ENCODE measurements around the gene CRYBG3.
A peak's percentile ranks its signal among the peaks of the same experiment; 100 is the strongest.

CRYBG3 gene

DNA sequence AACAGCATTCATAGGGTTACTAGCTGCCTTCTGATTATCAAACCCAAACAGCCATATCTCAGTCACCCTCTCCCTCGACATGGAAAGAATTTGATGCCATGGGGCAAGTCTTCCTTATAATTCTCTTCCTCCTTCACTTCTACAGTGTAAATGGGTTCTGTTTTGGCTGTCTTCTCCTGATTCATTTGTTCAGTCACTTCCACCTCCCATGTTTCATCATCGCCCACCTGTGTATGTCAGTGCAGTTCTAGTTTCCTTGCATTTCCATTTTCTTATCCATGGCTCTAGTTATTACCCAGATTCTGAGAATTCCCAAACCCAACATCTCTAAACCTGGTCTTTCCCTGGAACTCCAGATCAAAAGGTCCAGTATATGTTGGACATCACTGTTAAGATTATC lies 109.4 kb downstream of the CRYBG3 start:
- Mint-ChIP-seq H3K4me1 (no peaks in the 10 kb centered on the region), H3K4me3 (no peak overlapping the region), H3K9me3 (no peaks in the 10 kb centered on the region), H3K27me3 (no peaks in the 10 kb centered on the region), H3K36me3 (peaks cover 9% of the 10 kb centered on the region), H3K27ac (no peak overlapping the region)
- DNase-seq: no peak
- CTCF ChIA-PET: no interaction called here

DNA sequence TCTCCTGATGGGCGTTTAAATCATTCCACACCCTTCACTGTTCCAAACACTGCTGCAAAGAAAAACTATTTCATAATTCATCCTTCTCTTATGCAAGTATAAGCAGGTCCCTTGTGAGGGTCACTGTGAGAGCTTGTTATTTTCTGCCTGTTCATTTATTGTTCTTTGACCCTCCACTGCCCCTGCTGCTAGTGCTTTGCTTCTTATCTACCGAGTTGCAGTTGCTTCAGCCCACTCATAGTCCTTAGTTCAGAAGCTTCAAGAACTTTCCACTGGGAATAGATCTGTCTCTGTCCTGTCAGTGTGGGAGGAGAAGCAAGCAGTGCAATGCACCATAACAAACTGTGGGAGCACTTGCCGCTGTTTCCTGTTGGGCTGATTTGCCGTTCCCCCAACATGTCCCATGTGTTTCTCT lies 110.6 kb downstream of the CRYBG3 start:
- H3K36me3 Mint-ChIP-seq: peaks cover 10% of the 10 kb centered on the region
- no peak overlapping the region for H3K4me3 Mint-ChIP-seq

DNA sequence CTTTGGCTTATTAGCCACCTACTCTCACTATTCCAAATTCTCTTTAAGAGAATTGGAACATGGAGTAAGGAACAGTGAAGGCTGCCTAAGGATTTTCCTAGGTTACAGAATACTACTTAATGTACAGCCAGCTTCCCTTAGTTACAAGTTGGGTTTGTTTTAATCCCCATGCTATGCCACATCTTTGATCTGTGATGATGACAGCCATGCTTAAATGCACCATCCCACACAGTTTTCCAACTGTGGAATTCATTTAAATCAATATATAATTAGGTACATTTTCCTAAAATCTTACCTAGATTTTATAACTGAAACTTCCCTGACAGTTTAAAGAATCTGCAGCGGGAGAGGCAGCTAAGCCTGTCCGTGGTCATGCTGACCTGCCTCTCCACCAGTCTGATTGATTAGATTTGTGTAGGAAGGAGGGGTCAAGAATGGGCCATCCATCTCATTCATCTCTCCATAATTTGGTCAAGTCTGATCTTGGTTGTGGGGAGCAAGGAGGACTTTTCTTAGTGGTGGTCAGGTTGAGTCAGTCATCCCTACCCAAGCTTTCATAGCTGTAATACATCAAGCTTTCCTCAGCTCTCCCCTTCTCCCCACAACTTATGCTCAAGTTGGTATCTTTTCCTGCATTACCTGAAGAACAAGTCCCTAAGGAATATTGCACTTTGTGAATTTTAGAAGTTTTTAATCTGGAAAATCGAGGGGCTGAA lies 113.3 kb downstream of the CRYBG3 start:
- Mint-ChIP-seq H3K27ac (no peak overlapping the region), H3K4me1 (no peaks in the 10 kb centered on the region), H3K27me3 (no peaks in the 10 kb centered on the region), H3K36me3 (peaks cover 16% of the 10 kb centered on the region), H3K4me3 (no peak overlapping the region), H3K9me3 (no peaks in the 10 kb centered on the region)
- DNase-seq: no peak
- CTCF ChIA-PET: interaction anchor here (0.9 to 2.0 kb wide), 2 partner anchors 16 to 18 kb away, joined by 3 to 4 read pairs; no protein-coding TSS in a partner anchor

More for the DNA sequence above, 110.6 kb downstream of the CRYBG3 start:
- CTCF ChIA-PET: interaction anchor here (0.7 to 1.2 kb wide), 2 partner anchors 17 to 23 kb away, joined by 3 read pairs; no protein-coding TSS in a partner anchor
- no peak overlapping the region for H3K27ac Mint-ChIP-seq
- no peak for DNase-seq
- H3K9me3 Mint-ChIP-seq: no peaks in the 10 kb centered on the region
- H3K4me1 Mint-ChIP-seq: no peaks in the 10 kb centered on the region
- no peaks in the 10 kb centered on the region for H3K27me3 Mint-ChIP-seq

DNA sequence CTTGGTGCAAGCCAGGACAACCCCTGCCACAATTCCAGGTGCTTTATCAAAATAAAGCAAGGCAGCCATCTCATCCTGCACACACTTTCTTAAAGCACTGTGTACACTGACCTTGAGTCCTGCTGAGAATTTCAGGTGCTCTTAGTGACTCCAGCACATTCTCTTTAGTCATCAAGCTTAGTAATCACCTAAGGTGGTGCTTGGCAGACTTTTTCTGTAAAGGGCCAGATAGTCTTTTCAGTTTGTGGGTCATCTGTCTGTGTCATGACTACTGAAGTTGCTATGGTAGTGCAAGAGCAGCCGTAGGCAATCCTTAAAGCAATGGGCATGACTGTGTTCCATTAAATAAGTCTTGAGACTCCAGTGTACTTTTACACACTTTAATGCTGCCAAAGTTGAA lies 114.0 kb downstream of the CRYBG3 start:
- Mint-ChIP-seq H3K36me3 (peaks cover 18% of the 10 kb centered on the region), H3K4me1 (no peaks in the 10 kb centered on the region), H3K27ac (no peak overlapping the region), H3K4me3 (no peak overlapping the region), H3K9me3 (no peaks in the 10 kb centered on the region), H3K27me3 (no peaks in the 10 kb centered on the region)
- CTCF ChIA-PET: interaction anchor here (2.0 kb wide), 1 partner anchor 18 kb away, joined by 4 read pairs; no protein-coding TSS in a partner anchor
- DNase-seq: no peak

DNA sequence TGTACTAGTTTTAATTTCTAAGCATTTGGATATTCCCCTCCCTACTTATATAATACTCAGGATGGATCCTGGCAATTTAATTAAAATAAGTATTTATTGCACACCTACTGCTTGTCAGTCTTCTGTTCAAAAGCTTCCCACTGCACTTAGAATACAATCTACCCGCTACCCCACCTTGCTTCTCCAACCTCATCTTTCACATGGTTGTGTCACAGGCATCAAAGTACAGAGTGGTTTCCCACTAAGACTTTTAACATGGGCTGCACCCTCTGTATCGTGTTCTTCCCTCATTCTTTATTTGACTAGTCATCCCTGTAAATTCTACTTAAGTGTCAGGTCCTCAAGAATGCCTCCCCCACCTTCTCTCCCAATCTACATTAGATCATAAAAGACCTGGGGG lies 115.4 kb downstream of the CRYBG3 start:
- Mint-ChIP-seq H3K4me1 (no peaks in the 10 kb centered on the region), H3K36me3 (peaks cover 19% of the 10 kb centered on the region), H3K27ac (no peak overlapping the region), H3K9me3 (no peaks in the 10 kb centered on the region), H3K4me3 (no peak overlapping the region), H3K27me3 (no peaks in the 10 kb centered on the region)
- CTCF ChIA-PET: no interaction called here
- no peak for DNase-seq

DNA sequence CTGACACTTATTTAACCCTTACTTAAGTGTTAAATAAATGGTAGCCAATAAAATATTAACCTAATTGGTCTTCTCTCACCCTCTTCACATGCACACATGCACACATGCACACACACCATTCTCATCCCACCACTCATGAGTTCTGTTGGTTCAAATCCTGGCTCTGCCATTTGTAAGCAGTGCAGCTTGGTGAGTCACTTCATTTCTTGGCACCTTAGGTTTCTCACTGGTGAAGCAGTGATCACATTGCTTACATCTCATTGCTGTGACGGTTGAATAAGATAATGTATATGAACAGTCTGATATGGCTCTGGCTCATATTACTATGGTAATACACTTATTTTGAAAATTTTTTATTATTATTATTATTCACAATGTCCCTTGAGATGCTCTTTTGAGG lies 116.6 kb downstream of the CRYBG3 start:
- peaks cover 28% of the 10 kb centered on the region for H3K36me3 Mint-ChIP-seq
- H3K4me1 Mint-ChIP-seq: no peaks in the 10 kb centered on the region
- H3K27ac Mint-ChIP-seq: no peak overlapping the region
- no peaks in the 10 kb centered on the region for H3K27me3 Mint-ChIP-seq
- H3K9me3 Mint-ChIP-seq: no peaks in the 10 kb centered on the region
- no peak for DNase-seq
- H3K4me3 Mint-ChIP-seq: no peak overlapping the region
- CTCF ChIA-PET: interaction anchor here (1.2 kb wide), 1 partner anchor 145 kb away, joined by 3 read pairs; no protein-coding TSS in a partner anchor

DNA sequence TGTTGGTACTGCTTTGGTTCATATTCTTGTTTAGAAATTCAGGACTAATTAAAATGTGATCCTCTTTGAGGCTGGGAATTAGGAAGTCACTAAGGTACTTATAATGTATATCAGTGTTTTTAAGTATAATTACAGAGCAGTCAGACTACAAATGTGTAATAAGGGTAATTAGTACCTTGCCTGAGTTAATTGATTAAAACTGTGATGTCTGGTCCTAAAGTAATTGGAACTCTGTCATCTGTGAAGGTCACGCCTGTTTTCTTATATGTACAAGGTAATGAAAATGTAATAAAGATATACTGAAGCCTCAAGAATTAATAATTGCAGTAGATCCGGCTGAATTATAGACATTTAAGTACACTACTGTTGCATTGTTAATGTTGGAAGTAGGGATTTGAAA lies 117.6 kb downstream of the CRYBG3 start:
- Mint-ChIP-seq H3K27me3 (no peaks in the 10 kb centered on the region), H3K4me3 (no peak overlapping the region), H3K9me3 (no peaks in the 10 kb centered on the region), H3K27ac (no peak overlapping the region), H3K4me1 (no peaks in the 10 kb centered on the region), H3K36me3 (peaks cover 34% of the 10 kb centered on the region)
- no peak for DNase-seq
- CTCF ChIA-PET: interaction anchor here (0.6 to 0.7 kb wide), 2 partner anchors 19 to 211 kb away, joined by 3 read pairs; no protein-coding TSS in a partner anchor

DNA sequence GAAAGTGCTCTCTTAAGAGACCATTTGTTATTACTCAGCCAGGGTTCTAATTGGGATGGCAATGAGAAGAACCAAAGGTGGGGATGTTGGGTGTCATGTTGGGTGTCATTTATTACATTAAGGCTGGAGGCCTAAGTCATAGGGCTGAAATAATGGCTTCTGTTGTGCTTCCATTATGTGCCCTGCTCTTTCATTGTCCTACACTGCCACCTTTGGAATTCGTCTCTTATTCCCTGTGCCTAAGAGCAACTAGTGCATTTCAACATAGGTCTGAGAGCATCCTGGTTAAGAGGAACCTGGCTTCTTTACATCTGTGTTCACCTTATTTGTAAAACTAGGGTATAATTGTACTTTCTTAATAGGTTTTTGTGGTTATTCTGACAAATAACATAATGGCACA lies 118.2 kb downstream of the CRYBG3 start:
- CTCF ChIA-PET: interaction anchor here (0.8 to 2.8 kb wide), 3 partner anchors 81 to 148 kb away, joined by 3 to 13 read pairs (median 4); no protein-coding TSS in a partner anchor
- no peak overlapping the region for H3K27ac Mint-ChIP-seq
- H3K27me3 Mint-ChIP-seq: no peaks in the 10 kb centered on the region
- no peak for DNase-seq
- H3K36me3 Mint-ChIP-seq: peaks cover 35% of the 10 kb centered on the region
- no peak overlapping the region for H3K4me3 Mint-ChIP-seq
- H3K9me3 Mint-ChIP-seq: no peaks in the 10 kb centered on the region
- H3K4me1 Mint-ChIP-seq: no peaks in the 10 kb centered on the region

DNA sequence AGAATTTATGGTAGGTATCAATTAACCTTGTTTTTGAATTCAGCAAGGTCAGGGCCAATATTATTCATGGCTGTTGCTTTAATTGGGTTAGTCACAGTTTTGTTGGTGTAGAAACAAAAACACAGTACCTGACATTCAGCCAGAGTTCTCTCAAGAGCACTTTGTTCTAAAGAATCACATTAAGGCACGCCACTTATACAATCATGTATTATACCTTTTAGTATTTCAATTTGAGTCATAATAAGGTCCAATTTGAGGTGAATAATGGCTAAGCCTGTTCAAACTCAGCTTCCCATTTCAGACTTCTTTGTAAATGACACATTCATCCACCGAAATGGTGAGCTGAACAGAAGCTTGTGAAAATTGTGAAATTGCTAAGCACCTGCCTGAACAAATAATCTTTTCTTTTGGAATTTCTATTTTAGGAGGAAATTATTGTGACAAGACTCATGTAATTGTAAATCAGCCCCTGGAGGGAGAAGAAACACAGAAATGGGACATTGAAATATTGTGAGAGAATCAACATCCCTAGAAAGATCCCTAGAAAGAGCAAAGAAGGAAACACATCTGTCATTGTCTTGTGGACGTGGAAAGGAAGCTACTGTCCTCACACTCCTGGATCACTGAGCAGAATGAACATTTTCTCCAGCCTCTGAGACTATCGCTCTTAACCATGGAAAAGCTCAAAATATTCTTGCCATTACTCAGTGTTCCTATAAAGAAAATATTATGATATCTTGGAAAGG lies 121.2 kb downstream of the CRYBG3 start:
- Mint-ChIP-seq H3K27ac (no peak overlapping the region), H3K27me3 (no peaks in the 10 kb centered on the region), H3K9me3 (no peaks in the 10 kb centered on the region), H3K36me3 (peaks cover 47% of the 10 kb centered on the region), H3K4me1 (no peaks in the 10 kb centered on the region), H3K4me3 (no peak overlapping the region)
- DNase-seq: no peak
- CTCF ChIA-PET: interaction anchor here (1.3 kb wide), 1 partner anchor 78 kb away, joined by 3 read pairs; no protein-coding TSS in a partner anchor

DNA sequence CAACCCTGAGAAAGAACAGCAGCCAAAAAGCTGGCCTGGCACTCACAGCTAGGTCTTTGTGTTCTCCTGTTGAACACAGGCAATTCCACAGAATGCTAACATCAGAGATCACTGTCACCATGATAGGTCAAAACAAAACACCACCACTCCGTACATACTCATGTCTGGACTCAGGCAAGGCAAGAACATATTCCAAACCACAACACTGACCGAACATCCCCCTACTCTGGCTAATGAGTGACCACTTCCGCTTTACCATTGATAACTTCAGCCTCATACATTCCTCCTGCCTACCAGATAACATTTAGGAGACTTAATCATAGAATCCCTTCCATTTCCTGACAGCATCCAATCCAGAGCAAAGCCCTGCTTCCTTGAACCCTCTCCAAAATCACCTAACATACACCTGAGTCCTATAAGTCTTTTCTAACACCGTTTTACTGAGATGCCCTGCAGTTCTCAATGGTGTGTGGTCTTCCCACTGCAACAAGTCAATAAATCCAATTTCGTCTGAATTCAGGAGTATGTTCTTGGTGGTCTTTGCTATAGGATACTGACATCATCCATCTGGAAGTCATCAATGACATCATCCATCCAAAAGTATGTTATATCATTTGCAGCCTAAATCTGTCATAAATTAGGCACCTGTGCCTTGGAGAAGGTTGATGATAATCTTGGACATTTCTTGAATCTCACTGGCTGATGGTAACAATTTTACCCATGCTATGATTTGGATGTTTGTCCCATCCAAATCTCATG lies 126.7 kb downstream of the CRYBG3 start:
- Mint-ChIP-seq H3K9me3 (no peaks in the 10 kb centered on the region), H3K4me1 (no peaks in the 10 kb centered on the region), H3K36me3 (peaks cover 73% of the 10 kb centered on the region), H3K27ac (no peak overlapping the region), H3K4me3 (no peak overlapping the region), H3K27me3 (no peaks in the 10 kb centered on the region)
- no peak for DNase-seq
- CTCF ChIA-PET: no interaction called here

DNA sequence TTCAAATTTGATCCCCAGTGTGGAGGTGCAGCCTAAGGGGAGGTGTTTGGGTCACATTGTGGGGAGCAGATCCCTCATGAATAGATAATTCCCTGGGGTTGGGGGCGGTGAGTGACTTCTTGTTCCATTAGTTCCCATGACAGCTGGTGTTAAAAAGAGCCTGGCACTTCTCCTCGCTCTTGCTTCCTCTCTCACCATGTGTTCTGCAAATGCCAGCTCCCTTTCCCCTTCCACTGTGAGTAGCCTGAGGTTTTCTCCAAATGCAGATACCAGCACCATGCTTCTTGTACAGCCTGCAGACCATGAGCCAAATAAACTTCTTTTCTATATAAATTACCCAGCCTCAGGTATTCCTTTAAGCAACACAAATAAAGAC lies 127.3 kb downstream of the CRYBG3 start:
- CTCF ChIA-PET: interaction anchor here (1.4 kb wide), 1 partner anchor 18 kb away, joined by 3 read pairs; no protein-coding TSS in a partner anchor
- Mint-ChIP-seq H3K27ac (no peak overlapping the region), H3K36me3 (peaks cover 69% of the 10 kb centered on the region), H3K4me1 (no peaks in the 10 kb centered on the region), H3K4me3 (no peak overlapping the region), H3K27me3 (no peaks in the 10 kb centered on the region), H3K9me3 (no peaks in the 10 kb centered on the region)
- DNase-seq: no peak

DNA sequence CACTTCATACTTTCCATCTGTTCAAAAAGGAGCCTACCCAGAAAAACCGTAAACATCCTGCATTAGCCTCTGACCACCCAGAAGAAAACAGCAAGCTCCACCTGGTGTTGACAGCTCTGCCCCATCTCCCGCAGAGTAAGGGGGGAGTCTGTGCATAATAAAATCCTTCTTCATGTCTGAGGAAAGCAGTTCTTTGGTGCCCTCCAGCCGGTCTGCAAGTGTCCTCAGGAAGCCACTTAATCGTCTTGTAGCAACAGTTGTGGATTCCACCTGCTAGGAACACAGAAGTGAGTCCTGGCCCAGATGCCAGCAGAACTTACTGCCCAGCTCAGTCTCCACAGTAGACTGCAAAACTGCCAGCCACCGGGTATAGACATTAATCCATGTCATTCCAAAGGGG lies 127.9 kb downstream of the CRYBG3 start:
- Mint-ChIP-seq H3K4me1 (no peaks in the 10 kb centered on the region), H3K36me3 (peaks cover 75% of the 10 kb centered on the region), H3K4me3 (no peak overlapping the region), H3K27ac (peak overlapping the region; percentile 66), H3K27me3 (no peaks in the 10 kb centered on the region), H3K9me3 (no peaks in the 10 kb centered on the region)
- CTCF ChIA-PET: interaction anchor here (0.6 to 1.5 kb wide), 6 partner anchors 17 to 157 kb away, joined by 3 to 5 read pairs (median 3); no protein-coding TSS in a partner anchor
- no peak for DNase-seq

DNA sequence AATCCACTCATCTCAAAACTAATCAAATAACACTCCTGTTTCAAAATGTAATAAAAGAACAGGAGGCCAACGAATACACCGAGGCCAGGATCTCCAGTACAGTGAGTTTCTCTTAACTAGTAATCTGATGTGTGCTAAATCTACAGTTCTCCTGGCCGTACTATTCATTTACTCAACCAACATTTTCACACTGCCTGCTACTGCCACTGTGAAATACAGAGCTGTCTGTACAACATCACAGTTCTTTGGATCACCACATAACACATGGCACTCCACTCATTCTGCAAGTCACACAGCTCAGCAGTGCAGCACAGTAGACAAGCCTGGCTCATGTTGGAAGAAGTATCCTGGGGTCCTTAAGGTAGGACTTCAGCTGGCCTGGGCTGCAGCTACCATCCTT lies 128.5 kb downstream of the CRYBG3 start:
- H3K9me3 Mint-ChIP-seq: no peaks in the 10 kb centered on the region
- peaks cover 76% of the 10 kb centered on the region for H3K36me3 Mint-ChIP-seq
- H3K27ac Mint-ChIP-seq: no peak overlapping the region
- H3K27me3 Mint-ChIP-seq: no peaks in the 10 kb centered on the region
- peaks cover 4% of the 10 kb centered on the region for H3K4me1 Mint-ChIP-seq
- CTCF ChIA-PET: interaction anchor here (0.6 to 1.5 kb wide), 6 partner anchors 17 to 158 kb away, joined by 3 to 5 read pairs (median 3); no protein-coding TSS in a partner anchor
- no peak for DNase-seq
- H3K4me3 Mint-ChIP-seq: no peak overlapping the region

DNA sequence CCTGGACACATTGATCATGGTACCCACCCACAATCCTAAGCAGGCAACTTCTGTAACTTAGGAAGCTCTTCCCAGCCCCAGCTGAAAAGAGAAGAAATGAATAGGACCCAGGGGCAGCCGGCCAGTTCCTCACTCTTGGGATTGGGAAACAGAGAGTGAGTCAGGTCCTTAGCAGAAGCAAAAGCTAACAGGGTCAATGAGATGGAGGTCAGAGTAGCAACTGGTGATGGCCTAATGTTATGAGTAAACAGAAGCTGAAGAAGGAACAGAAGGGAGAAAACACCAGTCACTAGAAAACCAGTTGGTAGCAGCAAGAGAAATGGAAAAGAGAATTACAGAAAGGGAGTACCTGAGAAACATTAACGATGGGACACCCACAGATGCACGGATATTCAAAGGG lies 130.5 kb downstream of the CRYBG3 start:
- H3K27ac Mint-ChIP-seq: peak overlapping the region; percentile 20
- H3K27me3 Mint-ChIP-seq: no peaks in the 10 kb centered on the region
- no peak overlapping the region for H3K4me3 Mint-ChIP-seq
- DNase-seq: no peak
- CTCF ChIA-PET: interaction anchor here (1.9 to 4.5 kb wide), 2 partner anchors 70 to 131 kb away, joined by 4 to 40 read pairs; partner anchors contain the start of gene CRYBG3
- H3K4me1 Mint-ChIP-seq: peaks cover 5% of the 10 kb centered on the region
- no peaks in the 10 kb centered on the region for H3K9me3 Mint-ChIP-seq
- peaks cover 67% of the 10 kb centered on the region for H3K36me3 Mint-ChIP-seq
